Prostate gland (tissue), 2 donors: ENCODE data around the gene FHL3. TPM values are rescaled to one million over a fixed set of nuclear protein-coding genes. Genes with fewer than 3 reads are reported as not detected.

Experiments used
- DNase-seq: peaks from one replicate; pipeline ENCODE4 v3.0.0-alpha.2; 2019; ENCODE audit warnings: low spot score
- H3K27ac ChIP-seq, 2 donors: fragments of 200-600 bp; sonication (generic); 2 replicates each; pipeline ENCODE4 v1.5.1; 2017 to 2019
- H3K27me3 ChIP-seq: fragments of 200-600 bp; sonication (generic); replicated peaks from 2 replicates; pipeline ENCODE4 v1.5.1; 2019; ENCODE audit not compliant: insufficient read depth
- H3K36me3 ChIP-seq, 2 donors: fragments of 200-600 bp; sonication (generic); 1 replicate in 1 of 2; 2 replicates in 1 of 2; pipeline versions ENCODE4 v1.5.1 to v1.8.1; 2017 to 2019
- H3K4me1 ChIP-seq: fragments of 200-600 bp; sonication (generic); replicated peaks from 2 replicates; pipeline ENCODE4 v1.5.1; 2019
- H3K4me3 ChIP-seq, 2 donors: fragments of 200-600 bp; sonication (generic); 2 replicates each; pipeline ENCODE4 v1.5.1; 2017 to 2019
- H3K9me3 ChIP-seq: fragments of 200-600 bp; sonication (generic); 2 replicates; pipeline ENCODE4 v1.5.1; 2017
- POLR2A ChIP-seq: fragments of 450-650 bp; IDR thresholded peaks from one replicate; pipeline ENCODE4 v1.6.1; 2016; ENCODE audit warnings: antibody characterized with exemption, mild to moderate bottlenecking
- POLR2AphosphoS5 ChIP-seq: sonication (generic); formaldehyde crosslinking; IDR thresholded peaks from one replicate; pipeline ENCODE4 v1.6.1; 2017; ENCODE audit warnings: antibody characterized with exemption
- WGBS: methylation state at CpG from one replicate; pipeline ENCODE4 v1.1.5; 2018; 5-methylcytosine and 5-hydroxymethylcytosine counted together
- intact Hi-C: fragments of 100-400 bp; cut with DNase I; formaldehyde crosslinking; loops from one replicate; pipeline ENCODE4 v1.14.2; 2022
- total RNA-seq, 2 donors: library from RNA; depleted of rRNA; stranded (reverse); fragments of >200 nt; gene quantifications; one replicate each; pipeline ENCODE4 v1.1.0, GENCODE V29; 2016
- TF ChIP-seq, protein P1 (sequence below), 4 experiments: fragments of 200-600 bp in 2 of 4; fragments of 450-650 bp in 2 of 4; sonication (generic) in 2 of 4; IDR thresholded peaks; 1 replicate in 3 of 4; 2 replicates in 1 of 4; pipeline ENCODE4 v1.5.1; 2016 to 2019; ENCODE audit warnings: antibody characterized with exemption in 4 of 4, mild to moderate bottlenecking in 2 of 4, moderate library complexity in 2 of 4

Gene FHL3
- total RNA-seq, 2 donors from 2014 or later: 14.2 to 40.6 TPM

DNA sequence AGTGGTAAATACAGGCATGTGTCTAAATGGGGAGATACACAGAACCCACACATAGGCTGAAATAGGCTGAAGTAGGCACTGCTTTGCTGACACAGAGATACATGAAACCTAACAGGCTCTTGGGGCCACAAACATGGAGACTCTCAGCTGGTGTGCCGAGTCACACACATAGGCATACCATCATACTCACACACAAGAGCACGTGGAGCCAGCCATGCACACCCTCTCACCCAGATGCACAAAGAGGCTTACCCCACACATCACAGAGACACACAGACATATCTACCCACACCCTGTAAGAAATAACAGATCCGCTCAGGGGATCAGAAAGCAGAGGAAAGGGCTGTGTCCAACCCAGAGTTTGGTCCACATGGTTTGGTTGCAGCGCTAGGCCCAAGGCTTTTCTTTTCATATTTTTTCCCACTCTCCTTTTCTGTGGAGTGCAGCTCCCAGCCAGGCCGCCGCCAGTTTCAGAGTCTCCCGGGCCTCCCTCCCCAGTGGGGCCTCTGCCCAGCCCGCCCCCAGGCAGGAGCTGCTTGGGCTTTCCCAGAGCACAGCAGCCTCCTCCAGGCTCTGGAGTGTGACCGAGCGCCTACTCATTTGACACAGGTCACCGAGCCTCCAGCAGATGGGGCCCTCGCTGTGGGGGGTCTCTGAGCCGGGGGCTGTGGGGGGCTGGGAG, 45.2 kb upstream of the FHL3 start:
- Histone ChIP-seq H3K4me3 (no peak overlapping the region), H3K9me3 (no peaks in the 10 kb centered on the region), H3K36me3 (no peaks in the 10 kb centered on the region), H3K27ac (no peak overlapping the region), H3K4me1 (no peaks in the 10 kb centered on the region), H3K27me3 (peaks cover 8% of the 10 kb centered on the region)
- TF ChIP-seq POLR2AphosphoS5 (no peak), POLR2A (no peak)
- TF ChIP-seq, protein P1, sequence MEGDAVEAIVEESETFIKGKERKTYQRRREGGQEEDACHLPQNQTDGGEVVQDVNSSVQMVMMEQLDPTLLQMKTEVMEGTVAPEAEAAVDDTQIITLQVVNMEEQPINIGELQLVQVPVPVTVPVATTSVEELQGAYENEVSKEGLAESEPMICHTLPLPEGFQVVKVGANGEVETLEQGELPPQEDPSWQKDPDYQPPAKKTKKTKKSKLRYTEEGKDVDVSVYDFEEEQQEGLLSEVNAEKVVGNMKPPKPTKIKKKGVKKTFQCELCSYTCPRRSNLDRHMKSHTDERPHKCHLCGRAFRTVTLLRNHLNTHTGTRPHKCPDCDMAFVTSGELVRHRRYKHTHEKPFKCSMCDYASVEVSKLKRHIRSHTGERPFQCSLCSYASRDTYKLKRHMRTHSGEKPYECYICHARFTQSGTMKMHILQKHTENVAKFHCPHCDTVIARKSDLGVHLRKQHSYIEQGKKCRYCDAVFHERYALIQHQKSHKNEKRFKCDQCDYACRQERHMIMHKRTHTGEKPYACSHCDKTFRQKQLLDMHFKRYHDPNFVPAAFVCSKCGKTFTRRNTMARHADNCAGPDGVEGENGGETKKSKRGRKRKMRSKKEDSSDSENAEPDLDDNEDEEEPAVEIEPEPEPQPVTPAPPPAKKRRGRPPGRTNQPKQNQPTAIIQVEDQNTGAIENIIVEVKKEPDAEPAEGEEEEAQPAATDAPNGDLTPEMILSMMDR (IDR thresholded peaks at IDR 0.05): no peak
- intact Hi-C loops: no loop called here
- no peak for DNase-seq
- WGBS: 68% methylated on average over 13 of the region's 13 CpGs

DNA sequence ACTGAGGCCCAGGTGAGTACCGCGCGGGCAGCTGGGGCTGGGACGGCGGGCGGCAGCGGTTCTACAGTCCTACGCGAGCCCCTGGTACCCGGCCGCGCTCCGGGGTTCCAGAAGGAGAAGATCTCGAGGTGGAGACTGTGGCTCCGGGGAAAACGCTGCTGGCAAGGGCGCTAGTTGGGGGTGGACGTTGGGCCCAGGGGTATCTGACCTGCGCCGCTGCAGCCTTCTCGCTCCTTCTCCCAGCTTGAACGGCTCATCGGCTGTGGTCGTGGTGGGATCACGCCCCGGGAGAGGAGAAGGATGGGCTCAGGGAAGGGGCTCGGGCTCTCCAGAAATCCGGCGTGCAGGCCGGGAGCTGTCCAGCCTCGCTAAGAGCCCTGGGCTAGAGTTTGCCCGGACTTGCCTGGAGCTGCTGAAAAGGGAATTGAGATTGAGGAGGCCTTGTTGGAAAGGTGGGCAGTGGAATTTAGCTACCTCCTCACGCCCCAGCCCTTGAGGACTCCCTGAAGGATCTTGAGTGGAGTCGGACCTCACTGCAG, 42.4 kb upstream of the FHL3 start:
- no peaks in the 10 kb centered on the region for H3K36me3 ChIP-seq
- no peaks in the 10 kb centered on the region for H3K4me1 ChIP-seq
- peak overlapping the region; percentile 55 to 64 for H3K27ac ChIP-seq
- intact Hi-C loops: no loop called here
- WGBS: 10% methylated on average over 18 of the region's 34 CpGs
- peaks cover 29% of the 10 kb centered on the region for H3K27me3 ChIP-seq
- DNase-seq: no peak
- H3K4me3 ChIP-seq: peak overlapping the region; percentile 43 to 44
- H3K9me3 ChIP-seq: no peaks in the 10 kb centered on the region
- TF ChIP-seq POLR2A (no peak), POLR2AphosphoS5 (no peak)
- TF ChIP-seq, protein P1 (IDR thresholded peaks at IDR 0.05): no peak

DNA sequence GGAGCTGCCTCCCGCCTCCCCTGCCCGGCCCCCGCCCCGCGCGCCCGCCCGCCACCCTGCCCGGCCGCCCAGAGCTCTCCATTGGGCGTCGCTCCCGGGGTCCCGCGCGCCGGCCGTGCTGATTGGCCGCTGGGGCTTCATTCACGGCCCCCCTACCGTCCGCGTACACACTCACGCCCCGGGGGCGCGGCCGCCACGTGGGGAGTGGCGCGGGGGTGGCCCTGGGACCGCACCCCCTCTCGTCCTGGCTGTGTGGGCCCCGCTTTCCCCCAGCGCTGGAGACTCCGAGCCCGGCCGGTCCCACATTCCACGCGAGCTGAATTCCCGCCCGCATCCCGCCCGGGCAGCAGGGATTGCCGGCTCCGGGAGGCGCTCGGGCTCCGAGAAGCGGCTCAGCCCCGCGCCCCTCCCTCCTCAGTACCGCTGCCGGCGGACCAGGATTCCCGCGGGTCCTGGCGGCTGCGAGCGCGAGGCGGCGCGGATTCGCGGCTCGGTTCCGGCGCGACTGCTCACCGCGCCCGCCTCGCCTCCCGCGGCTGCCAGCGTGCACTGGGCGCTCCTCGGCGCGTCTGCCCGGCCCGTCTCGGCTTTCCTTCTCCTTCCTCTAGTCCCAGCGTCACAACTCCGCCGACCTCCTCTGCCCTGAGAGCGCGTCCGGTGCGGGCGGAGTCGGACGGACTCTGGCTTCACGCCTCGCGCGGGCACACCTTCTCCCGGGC, 41.7 kb upstream of the FHL3 start:
- TF ChIP-seq, protein P1 (IDR thresholded peaks at IDR 0.05): peak in 3 of 4 experiments; percentile 8 to 30 (median 19)
- peak; percentile 14 for TF ChIP-seq POLR2A
- peak; percentile 42 for TF ChIP-seq POLR2AphosphoS5
- Histone ChIP-seq H3K9me3 (no peaks in the 10 kb centered on the region), H3K27me3 (peaks cover 35% of the 10 kb centered on the region), H3K27ac (peak overlapping the region; percentile 55 to 64), H3K4me1 (no peaks in the 10 kb centered on the region), H3K36me3 (no peaks in the 10 kb centered on the region), H3K4me3 (peak overlapping the region; percentile 43 to 44)
- under 1% methylated on average over 79 of the region's 99 CpGs for WGBS
- intact Hi-C loops: no loop called here
- peak; percentile 86 for DNase-seq

DNA sequence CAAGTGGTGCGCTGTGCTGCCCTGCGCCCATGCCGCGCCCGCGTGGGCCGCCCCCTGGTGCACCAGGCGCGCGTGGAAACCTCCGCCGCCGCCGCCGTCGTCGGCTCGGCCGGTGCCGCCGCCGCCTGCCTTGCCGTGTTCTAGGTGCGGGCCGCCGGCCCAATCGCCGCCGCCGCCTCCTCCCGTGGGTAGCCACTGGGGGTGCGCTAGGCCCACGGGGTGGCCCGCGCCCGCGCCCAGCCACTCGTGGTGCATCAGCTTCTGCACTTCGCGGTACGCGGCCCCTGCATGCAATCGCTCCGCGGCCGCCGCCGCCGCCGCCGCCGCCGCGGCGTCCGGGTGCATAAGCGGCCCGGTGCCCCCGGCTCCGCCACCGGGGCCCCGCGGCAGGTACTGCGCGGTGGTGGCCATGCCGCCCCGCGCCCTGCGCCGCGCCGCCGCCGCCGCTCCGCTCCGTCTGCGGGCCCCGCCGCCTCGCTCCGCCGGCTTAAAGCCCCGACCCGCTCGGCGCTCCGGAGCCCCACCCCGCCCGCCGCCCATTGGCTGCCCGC, 41.1 kb upstream of the FHL3 start, which contains the start of gene POU3F1:
Gene POU3F1, minus strand, starts transcription at position 461 of the 551 bp plus-strand sequence. Its CDS starts 50 bp downstream, at position 411.
- no peak for DNase-seq
- intact Hi-C loops: no loop called here
- Histone ChIP-seq H3K27me3 (peaks cover 36% of the 10 kb centered on the region), H3K9me3 (no peaks in the 10 kb centered on the region), H3K4me3 (peak within 1 kb of the TSS; percentile 43 to 44), H3K4me1 (no peaks in the 10 kb centered on the region), H3K36me3 (no peaks in the 10 kb centered on the region), H3K27ac (peak within 1 kb of the TSS; percentile 55 to 64)
- WGBS: 1% methylated on average over 20 of the region's 92 CpGs
- TF ChIP-seq, protein P1 (IDR thresholded peaks at IDR 0.05): no peak
- TF ChIP-seq POLR2A (no peak), POLR2AphosphoS5 (no peak)
